Stomach (tissue), 9 donors: ENCODE data around the gene CUEDC1. TPM values are rescaled to one million over a fixed set of nuclear protein-coding genes. Genes with fewer than 3 reads are reported as not detected.

Experiments used
- DNase-seq, 2 donors: peaks; one replicate each; pipeline versions ENCODE4 v3.0.0 to v3.0.0-alpha.2; 2013 to 2019
- H3K27ac ChIP-seq, 5 donors: fragments of 200-600 bp in 4 of 5; sonication (generic) in 4 of 5; one replicate each; pipeline ENCODE4 v1.5.1; 2013 to 2019; ENCODE audit warnings: mild to moderate bottlenecking in 1 of 5, moderate library complexity in 1 of 5
- H3K27me3 ChIP-seq, 3 donors: fragments of 200-600 bp; sonication (generic); one replicate each; pipeline ENCODE4 v1.5.1; 2017 to 2019; ENCODE audit warnings: mixed run types in 1 of 3
- H3K36me3 ChIP-seq, 4 donors: fragments of 200-600 bp; sonication (generic); 1 replicate in 3 of 4; 2 replicates in 1 of 4; pipeline ENCODE4 v1.5.1; 2016 to 2019
- H3K4me1 ChIP-seq, 4 donors: fragments of 200-600 bp; sonication (generic); one replicate each; pipeline ENCODE4 v1.5.1; 2016 to 2019
- H3K4me3 ChIP-seq, 4 donors: fragments of 200-600 bp; sonication (generic) in 3 of 4; one replicate each; pipeline ENCODE4 v1.5.1; 2016 to 2019; ENCODE audit warnings: mild to moderate bottlenecking in 1 of 4
- H3K9me3 ChIP-seq, 4 donors: fragments of 200-600 bp; sonication (generic); one replicate each; pipeline ENCODE4 v1.5.1; 2016 to 2019
- EP300 ChIP-seq: sonication (generic); formaldehyde crosslinking; IDR thresholded peaks from one replicate; pipeline ENCODE4 v1.6.1; 2017; ENCODE audit warnings: antibody characterized with exemption
- POLR2A ChIP-seq, 4 donors: fragments of 450-650 bp; IDR thresholded peaks; one replicate each; pipeline ENCODE4 v1.6.1; 2016; ENCODE audit warnings: antibody characterized with exemption in 4 of 4, control low read depth in 2 of 4, mild to moderate bottlenecking in 1 of 4, moderate library complexity in 1 of 4
- POLR2AphosphoS5 ChIP-seq, 3 donors: sonication (generic); formaldehyde crosslinking; IDR thresholded peaks; one replicate each; pipeline ENCODE4 v1.6.1; 2016; ENCODE audit warnings: antibody characterized with exemption in 3 of 3
- WGBS, 5 donors: extraction: QIAGEN DNeasy Blood & Tissue Kit in 3 of 5; methylation state at CpG; one replicate each; pipeline versions ENCODE4 v1.1.5 to v1.1.7; 2013 to 2018; 5-methylcytosine and 5-hydroxymethylcytosine counted together
- intact Hi-C: fragments of 100-400 bp; cut with DNase I; formaldehyde crosslinking; loops from one replicate; pipeline ENCODE4 v1.15.1; 2023; ENCODE audit warnings: low total_unique reads
- polyA plus RNA-seq, 3 donors: library from polyadenylated mRNA; stranded (reverse); fragments of 200-250 nt; gene quantifications; one replicate each; pipeline ENCODE4 v1.2.3, GENCODE V29; 2013
- total RNA-seq, 5 donors: library from RNA; depleted of rRNA; stranded (reverse); fragments of >200 nt; gene quantifications; one replicate each; pipeline versions ENCODE4 v1.1.0 to v1.2.3, GENCODE V29; 2014 to 2016
- TF ChIP-seq, protein P1 (sequence below), 7 experiments: fragments of 450-650 bp in 4 of 7; fragments of 200-600 bp in 3 of 7; sonication (generic) in 3 of 7; IDR thresholded peaks; one replicate each; pipeline ENCODE4 v1.5.1; 2016 to 2019; ENCODE audit warnings: antibody characterized with exemption in 7 of 7, control low read depth in 2 of 7, mild to moderate bottlenecking in 1 of 7
- donor health status: healthy with polysubstance abuse.
- donor health status: Bipolar disorder and iron deficiency.
- donor health status: healthy.

Gene CUEDC1
- total and polyA plus RNA-seq, 8 donors, result 10.5 to 111 (median 21.7) TPM

DNA sequence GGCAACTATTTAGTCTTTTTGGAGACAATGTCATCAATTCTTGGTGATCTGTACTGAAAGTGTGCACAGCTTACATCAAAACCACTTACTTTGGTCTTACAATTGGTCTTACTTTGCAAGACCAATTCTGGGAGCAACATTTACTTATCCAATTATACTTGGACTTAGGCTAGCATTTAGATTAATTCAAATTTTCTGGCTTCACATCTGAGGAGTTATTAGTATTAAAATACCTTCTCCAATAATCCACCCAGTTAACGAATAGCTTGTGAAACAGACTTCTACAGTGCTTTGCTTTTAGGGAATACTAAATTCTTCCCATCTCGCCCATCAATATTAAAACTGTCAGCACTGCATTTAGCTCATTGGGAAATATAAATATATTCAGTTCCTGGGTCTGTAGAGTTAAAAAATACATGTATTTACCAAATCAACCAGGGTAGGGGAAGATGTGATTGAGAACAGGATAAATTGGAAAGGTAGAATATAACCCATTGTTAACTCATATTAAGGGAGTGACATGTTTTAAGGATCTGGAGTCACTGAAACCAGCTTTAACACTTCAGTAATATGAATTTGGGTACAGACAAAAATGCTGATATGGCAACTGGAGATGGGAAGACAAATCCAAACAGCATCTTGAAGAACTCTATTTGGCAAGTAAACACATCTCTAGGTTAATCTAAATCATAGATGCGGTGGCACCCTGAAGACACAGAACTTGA, 42.0 kb upstream of the CUEDC1 start:
- Histone ChIP-seq H3K36me3 (peaks cover 3 to 49% (median 36%) of the 10 kb centered on the region in 4 donors), H3K4me1 (peaks cover 21 to 71% (median 46%) of the 10 kb centered on the region in 4 donors), H3K9me3 (no peaks in the 10 kb centered on the region), H3K27ac (peak overlapping the region in 1 of 5 donors; percentile 21), H3K27me3 (no peaks in the 10 kb centered on the region), H3K4me3 (no peak overlapping the region)
- DNase-seq, result no peak
- TF ChIP-seq POLR2AphosphoS5 (IDR thresholded peaks at IDR 0.05), result no peak
- no peak for TF ChIP-seq EP300
- TF ChIP-seq, protein P1, sequence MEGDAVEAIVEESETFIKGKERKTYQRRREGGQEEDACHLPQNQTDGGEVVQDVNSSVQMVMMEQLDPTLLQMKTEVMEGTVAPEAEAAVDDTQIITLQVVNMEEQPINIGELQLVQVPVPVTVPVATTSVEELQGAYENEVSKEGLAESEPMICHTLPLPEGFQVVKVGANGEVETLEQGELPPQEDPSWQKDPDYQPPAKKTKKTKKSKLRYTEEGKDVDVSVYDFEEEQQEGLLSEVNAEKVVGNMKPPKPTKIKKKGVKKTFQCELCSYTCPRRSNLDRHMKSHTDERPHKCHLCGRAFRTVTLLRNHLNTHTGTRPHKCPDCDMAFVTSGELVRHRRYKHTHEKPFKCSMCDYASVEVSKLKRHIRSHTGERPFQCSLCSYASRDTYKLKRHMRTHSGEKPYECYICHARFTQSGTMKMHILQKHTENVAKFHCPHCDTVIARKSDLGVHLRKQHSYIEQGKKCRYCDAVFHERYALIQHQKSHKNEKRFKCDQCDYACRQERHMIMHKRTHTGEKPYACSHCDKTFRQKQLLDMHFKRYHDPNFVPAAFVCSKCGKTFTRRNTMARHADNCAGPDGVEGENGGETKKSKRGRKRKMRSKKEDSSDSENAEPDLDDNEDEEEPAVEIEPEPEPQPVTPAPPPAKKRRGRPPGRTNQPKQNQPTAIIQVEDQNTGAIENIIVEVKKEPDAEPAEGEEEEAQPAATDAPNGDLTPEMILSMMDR (IDR thresholded peaks at IDR 0.05), result no peak
- TF ChIP-seq POLR2A (IDR thresholded peaks at IDR 0.05), result no peak
- intact Hi-C loops, result loop anchor here (5.0 kb wide), 1 partner anchor 140 kb away; no protein-coding TSS in a partner anchor
- 83 to 89% (median 87%) methylated on average over 3 of the region's 3 CpGs for WGBS, 5 donors

DNA sequence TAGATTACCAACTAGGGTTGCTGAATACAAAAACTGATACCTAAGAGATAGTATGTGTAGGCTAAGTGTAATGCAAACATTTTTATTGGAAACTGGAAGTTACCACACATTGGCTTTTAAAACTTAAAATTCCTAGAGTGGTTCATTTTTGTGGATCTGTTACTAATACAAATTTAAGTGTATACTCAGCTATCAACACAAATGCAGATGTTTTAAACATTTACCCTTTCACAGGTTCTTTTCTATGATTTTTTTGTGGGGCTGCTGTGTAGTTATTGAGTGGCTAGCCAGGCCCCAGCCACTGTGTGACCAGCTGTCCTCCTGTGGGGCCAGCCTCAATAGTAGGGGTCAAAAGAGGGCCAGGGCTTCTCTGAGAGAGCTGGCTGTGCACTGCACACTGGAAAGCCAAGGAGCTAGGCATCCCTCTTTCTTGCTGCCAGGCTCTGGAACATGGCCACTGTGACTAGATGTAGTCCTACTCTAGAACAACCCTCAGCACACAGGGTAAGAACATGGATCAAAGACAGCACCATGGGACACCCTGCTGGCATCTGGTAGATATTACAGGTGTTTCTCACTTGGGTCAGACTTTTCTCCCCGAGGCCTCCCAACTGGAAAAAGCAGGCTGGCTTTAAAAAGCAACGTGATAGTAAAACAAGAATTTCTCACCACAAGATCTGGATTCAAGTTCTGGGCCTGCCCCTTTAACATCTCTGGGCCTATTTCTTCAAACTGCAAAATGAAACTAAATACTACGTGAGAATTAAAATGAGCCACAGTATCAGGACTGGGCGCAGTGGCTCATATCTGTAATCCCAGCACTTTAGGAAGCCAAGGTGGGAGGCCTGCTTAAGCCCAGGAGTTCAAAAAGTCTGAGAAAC, 40.1 kb upstream of the CUEDC1 start:
- Histone ChIP-seq H3K27ac (peak overlapping the region; percentile 6 to 74 (median 47)), H3K27me3 (no peaks in the 10 kb centered on the region), H3K36me3 (peaks cover 3 to 33% (median 21%) of the 10 kb centered on the region in 4 donors), H3K4me3 (no peak overlapping the region), H3K9me3 (no peaks in the 10 kb centered on the region), H3K4me1 (peaks cover 21 to 56% (median 37%) of the 10 kb centered on the region in 4 donors)
- 14 to 31% (median 19%) methylated on average over 4 of the region's 4 CpGs for WGBS, 5 donors
- intact Hi-C loops, result loop anchor here (5.0 kb wide), 1 partner anchor 138 kb away; no protein-coding TSS in a partner anchor
- peak; percentile 66 to 92 for DNase-seq
- TF ChIP-seq POLR2AphosphoS5 (IDR thresholded peaks at IDR 0.05) (peak in 2 of 3 donors; percentile 30 to 86), EP300 (no peak), POLR2A (IDR thresholded peaks at IDR 0.05) (no peak)
- TF ChIP-seq, protein P1 (IDR thresholded peaks at IDR 0.05), result peak in 5 of 7 experiments; percentile 47 to 76 (median 72)

DNA sequence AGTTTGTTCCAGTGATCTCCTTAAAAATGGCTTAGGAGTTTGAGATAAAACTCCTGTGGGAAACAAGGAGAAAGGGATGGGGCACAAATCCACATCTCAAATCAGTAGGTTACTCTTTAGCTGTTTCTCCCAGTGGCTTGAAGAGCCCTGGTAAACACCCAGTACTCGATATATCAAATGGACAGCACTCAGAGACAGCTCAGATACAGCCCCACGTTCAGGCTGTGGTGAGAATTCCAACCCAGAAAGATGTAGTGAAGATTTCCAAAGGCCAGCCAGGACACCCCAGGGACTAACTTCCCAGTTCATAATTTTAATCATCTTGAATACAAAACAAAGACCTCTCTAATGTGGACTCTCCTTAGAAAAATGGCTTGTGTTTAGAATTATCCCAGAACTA, 39.2 kb upstream of the CUEDC1 start:
- 20 to 36% (median 32%) methylated on average over 2 of the region's 2 CpGs for WGBS, 5 donors
- intact Hi-C loops, result no loop called here
- no peak for DNase-seq
- H3K9me3 ChIP-seq, result no peaks in the 10 kb centered on the region
- peak overlapping the region in 4 of 5 donors; percentile 6 to 74 (median 48) for H3K27ac ChIP-seq
- H3K4me1 ChIP-seq, result peaks cover 21 to 56% (median 36%) of the 10 kb centered on the region in 4 donors
- H3K4me3 ChIP-seq, result no peak overlapping the region
- TF ChIP-seq POLR2A (IDR thresholded peaks at IDR 0.05) (no peak), POLR2AphosphoS5 (IDR thresholded peaks at IDR 0.05) (no peak), EP300 (no peak)
- TF ChIP-seq, protein P1 (IDR thresholded peaks at IDR 0.05), result no peak
- no peaks in the 10 kb centered on the region for H3K27me3 ChIP-seq
- peaks cover 0 to 25% (median 14%) of the 10 kb centered on the region in 4 donors for H3K36me3 ChIP-seq
